ENCODE data around the gene NPAS3.

DNA sequence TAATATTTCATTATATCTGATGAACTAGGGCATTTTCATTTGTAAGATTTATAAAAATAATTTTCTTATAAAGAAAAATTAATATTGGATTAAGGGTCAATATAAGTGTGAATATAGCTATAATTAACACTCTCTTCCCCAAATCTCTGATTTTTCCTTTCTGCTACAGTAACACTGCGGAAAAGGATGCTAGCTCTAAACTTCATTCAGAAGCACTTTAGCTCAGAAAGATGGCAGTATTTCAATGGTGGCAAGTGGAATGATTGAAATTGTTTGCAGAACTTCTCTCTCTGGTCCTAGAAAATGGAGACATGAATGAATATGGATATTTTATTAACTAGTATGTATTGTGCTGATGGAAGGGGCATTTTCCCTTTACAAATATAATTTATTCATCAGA, 8.4 kb downstream of the NPAS3 start:
- TF ChIP-seq, protein P1, sequence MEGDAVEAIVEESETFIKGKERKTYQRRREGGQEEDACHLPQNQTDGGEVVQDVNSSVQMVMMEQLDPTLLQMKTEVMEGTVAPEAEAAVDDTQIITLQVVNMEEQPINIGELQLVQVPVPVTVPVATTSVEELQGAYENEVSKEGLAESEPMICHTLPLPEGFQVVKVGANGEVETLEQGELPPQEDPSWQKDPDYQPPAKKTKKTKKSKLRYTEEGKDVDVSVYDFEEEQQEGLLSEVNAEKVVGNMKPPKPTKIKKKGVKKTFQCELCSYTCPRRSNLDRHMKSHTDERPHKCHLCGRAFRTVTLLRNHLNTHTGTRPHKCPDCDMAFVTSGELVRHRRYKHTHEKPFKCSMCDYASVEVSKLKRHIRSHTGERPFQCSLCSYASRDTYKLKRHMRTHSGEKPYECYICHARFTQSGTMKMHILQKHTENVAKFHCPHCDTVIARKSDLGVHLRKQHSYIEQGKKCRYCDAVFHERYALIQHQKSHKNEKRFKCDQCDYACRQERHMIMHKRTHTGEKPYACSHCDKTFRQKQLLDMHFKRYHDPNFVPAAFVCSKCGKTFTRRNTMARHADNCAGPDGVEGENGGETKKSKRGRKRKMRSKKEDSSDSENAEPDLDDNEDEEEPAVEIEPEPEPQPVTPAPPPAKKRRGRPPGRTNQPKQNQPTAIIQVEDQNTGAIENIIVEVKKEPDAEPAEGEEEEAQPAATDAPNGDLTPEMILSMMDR (conservative IDR thresholded peaks at IDR 0.05; ENCODE audit: low read depth, low read length): no peak
- TF ChIP-seq EZH2 (IDR thresholded peaks at IDR 0.05; ENCODE audit: low read length, unreplicated experiment) (no peak), EZH2phosphoT487 (IDR thresholded peaks at IDR 0.05; ENCODE audit: borderline replicate concordance, low read length) (no peak)

All from PC-3 (cell line).